Superior temporal gyrus (tissue), 1 donor: Measurements from ENCODE around the gene ZNF774.
A peak's percentile ranks its signal among the peaks of the same experiment; 100 is the strongest.
"Not testable (repeated sequence)": the region's sequence is repeated elsewhere in the genome, so short reads cannot be mapped to it uniquely, and the experiment has no call there.

ENCODE experiments used
- DNase-seq: peaks from one replicate; pipeline ENCODE4 v3.0.0-alpha.2; 2016; ENCODE audit errors: extremely low spot score

The ZNF774 gene

GRCh38 chr15:90388462-90389380, 36.6 kb downstream of the ZNF774 start:
- DNase-seq = peak; percentile 14

- no peak for DNase-seq
Observed at GRCh38 chr15:90389513-90389912, 37.4 kb downstream of the ZNF774 start.

- DNase-seq = no peak
Observed at GRCh38 chr15:90393040-90393439, 41.0 kb downstream of the ZNF774 start.

GRCh38 chr15:90394074-90394473, 42.0 kb downstream of the ZNF774 start:
- DNase-seq = no peak

- peak; percentile 14 for DNase-seq
Observed at GRCh38 chr15:90394748-90395442, 42.8 kb downstream of the ZNF774 start.

GRCh38 chr15:90396321-90396720, 44.2 kb downstream of the ZNF774 start:
- DNase-seq = peak; percentile 8

- peak; percentile 11 for DNase-seq
Observed at GRCh38 chr15:90400005-90400758, 48.1 kb downstream of the ZNF774 start.

- peak; percentile 70 for DNase-seq
Observed at GRCh38 chr15:90400759-90401314, 48.8 kb downstream of the ZNF774 start.

GRCh38 chr15:90401495-90401894, 49.4 kb downstream of the ZNF774 start:
- peak; percentile 35 for DNase-seq

- DNase-seq = peak; percentile 27
Observed at GRCh38 chr15:90402223-90402622, 50.1 kb downstream of the ZNF774 start.

- no peak for DNase-seq
Observed at GRCh38 chr15:90402767-90403166, 50.7 kb downstream of the ZNF774 start.

- no peak for DNase-seq
Observed at GRCh38 chr15:90405055-90405607, 53.0 kb downstream of the ZNF774 start.

GRCh38 chr15:90407336-90407735, 55.3 kb downstream of the ZNF774 start:
- DNase-seq = no peak

- DNase-seq = no peak
Observed at GRCh38 chr15:90407871-90408317, 55.8 kb downstream of the ZNF774 start.

- no peak for DNase-seq
Observed at GRCh38 chr15:90408657-90409056, 56.6 kb downstream of the ZNF774 start.

- DNase-seq = not testable (repeated sequence)
Observed at GRCh38 chr15:90409587-90409986, 57.5 kb downstream of the ZNF774 start.

- DNase-seq = not testable (repeated sequence)
Observed at GRCh38 chr15:90410316-90410715, 58.2 kb downstream of the ZNF774 start.

- DNase-seq = no peak
Observed at GRCh38 chr15:90411176-90411575, 59.1 kb downstream of the ZNF774 start.
